WTC11 (cell line): Measurements from ENCODE around the gene CEP57L1. TPM values are rescaled to one million over a fixed set of nuclear protein-coding genes. Genes with fewer than 3 reads are reported as not detected.

Experiments used
- ATAC-seq: fragments of 200-7000 bp; cut with Tn5 transposase; 2 replicates; pipeline ENCODE4 v1.10.0; 2021; ENCODE audit warnings: mild to moderate bottlenecking, moderate library complexity
- CTCF ChIA-PET: fragments of 300-600 bp; sonication (Branson Sonifier 250); formaldehyde crosslinking; loops from one replicate; lab custom pipeline; 2021; ENCODE audit warnings: antibody characterized with exemption; lab: Charles Lee
- POLR2A ChIA-PET: fragments of 350-600 bp; sonication (Branson Sonifier 250); formaldehyde crosslinking; loops from one replicate; lab custom pipeline; 2021; ENCODE audit warnings: antibody characterized with exemption; lab: Charles Lee
- DNase-seq: peaks from one replicate; pipeline ENCODE4 v3.0.0; 2021; ENCODE audit warnings: low spot score
- H3K27ac Mint-ChIP-seq: 2 replicates; pipeline ENCODE4 v1.8.0; 2021; ENCODE audit warnings: mixed read lengths
- H3K27me3 Mint-ChIP-seq: 2 replicates; pipeline ENCODE4 v1.8.0; 2021; ENCODE audit warnings: low read depth, mild to moderate bottlenecking, moderate library complexity, mixed read lengths
- H3K36me3 Mint-ChIP-seq: 2 replicates; pipeline ENCODE4 v1.8.0; 2021; ENCODE audit warnings: mixed read lengths
- H3K4me1 Mint-ChIP-seq: 2 replicates; pipeline ENCODE4 v1.8.0; 2022; ENCODE audit warnings: mixed read lengths
- H3K4me3 Mint-ChIP-seq: 2 replicates; pipeline ENCODE4 v1.8.0; 2021; ENCODE audit warnings: mild to moderate bottlenecking, moderate library complexity, mixed read lengths
- H3K9me3 Mint-ChIP-seq: 2 replicates; pipeline ENCODE4 v1.8.0; 2021; ENCODE audit warnings: mixed read lengths
- EMX1 ChIP-seq: fragments of 250-450 bp; sonication (Bioruptor Pico); IDR thresholded peaks from 2 replicates; pipeline ENCODE4 v1.8.0; 2021; ENCODE audit warnings: mild to moderate bottlenecking
- ETV6 ChIP-seq: sonication (generic); formaldehyde crosslinking; IDR thresholded peaks from 2 replicates; pipeline ENCODE4 v1.8.1; 2022; ENCODE audit warnings: mild to moderate bottlenecking, missing genetic modification reagents
- FOXK1 ChIP-seq: sonication (generic); formaldehyde crosslinking; IDR thresholded peaks from 2 replicates; pipeline ENCODE4 v1.8.0; 2022; ENCODE audit warnings: mild to moderate bottlenecking, moderate library complexity, missing genetic modification reagents
- FOXP1 ChIP-seq: sonication (generic); formaldehyde crosslinking; IDR thresholded peaks from 2 replicates; pipeline ENCODE4 v1.8.0; 2022; ENCODE audit warnings: missing genetic modification reagents, mild to moderate bottlenecking, moderate library complexity, borderline replicate concordance
- GABPB1 ChIP-seq: sonication (generic); formaldehyde crosslinking; IDR thresholded peaks from 2 replicates; pipeline ENCODE4 v1.8.1; 2023; ENCODE audit warnings: mild to moderate bottlenecking, missing genetic modification reagents
- GTF2I ChIP-seq: fragments of 250-450 bp; sonication (Bioruptor Pico); conservative IDR thresholded peaks from 2 replicates; pipeline ENCODE4 v1.4.0; 2021; ENCODE audit warnings: mild to moderate bottlenecking
- NR1H2 ChIP-seq: sonication (generic); formaldehyde crosslinking; IDR thresholded peaks from 2 replicates; pipeline ENCODE4 v1.9.0; 2021; ENCODE audit warnings: mild to moderate bottlenecking, moderate library complexity, missing genetic modification reagents
- NR2C2 ChIP-seq: sonication (generic); formaldehyde crosslinking; IDR thresholded peaks from 2 replicates; pipeline ENCODE4 v1.8.0; 2022; ENCODE audit warnings: mild to moderate bottlenecking, missing genetic modification reagents
- RELA ChIP-seq: sonication (generic); formaldehyde crosslinking; IDR thresholded peaks from 2 replicates; pipeline ENCODE4 v1.8.1; 2022; ENCODE audit warnings: missing genetic modification reagents, mild to moderate bottlenecking, borderline replicate concordance
- TEAD1 ChIP-seq: sonication (generic); formaldehyde crosslinking; IDR thresholded peaks from 2 replicates; pipeline ENCODE4 v1.8.0; 2022; ENCODE audit warnings: mild to moderate bottlenecking, missing genetic modification reagents
- ZNF138 ChIP-seq: sonication (generic); formaldehyde crosslinking; conservative IDR thresholded peaks from 2 replicates; pipeline ENCODE4 v1.8.1; 2022; ENCODE audit warnings: mild to moderate bottlenecking, moderate library complexity, missing genetic modification reagents
- ZNF232 ChIP-seq: sonication (generic); formaldehyde crosslinking; IDR thresholded peaks from 2 replicates; pipeline ENCODE4 v1.8.0; 2022; ENCODE audit warnings: mild to moderate bottlenecking, missing genetic modification reagents
- ZNF317 ChIP-seq: sonication (generic); formaldehyde crosslinking; IDR thresholded peaks from 2 replicates; pipeline ENCODE4 v1.8.1; 2023; ENCODE audit warnings: low read depth, mild to moderate bottlenecking, moderate library complexity, missing genetic modification reagents, borderline replicate concordance
- ZNF416 ChIP-seq: fragments of 250-450 bp; sonication (Bioruptor Pico); IDR thresholded peaks from 2 replicates; pipeline ENCODE4 v1.9.0; 2021; ENCODE audit warnings: mild to moderate bottlenecking, inconsistent platforms
- total RNA-seq: library from RNA; stranded (reverse); gene quantifications from 3 replicates; pipeline ENCODE4 v1.2.3, GENCODE V29; 2021
- TF ChIP-seq, protein P1 (sequence below): fragments of 250-450 bp; sonication (Bioruptor Pico); conservative IDR thresholded peaks from 2 replicates; pipeline ENCODE4 v1.9.0; 2021; ENCODE audit warnings: mild to moderate bottlenecking
- TF ChIP-seq, protein P2 (sequence below): sonication (generic); formaldehyde crosslinking; IDR thresholded peaks from 2 replicates; pipeline ENCODE4 v1.8.0; 2022; ENCODE audit warnings: mild to moderate bottlenecking, missing genetic modification reagents
- TF ChIP-seq, protein P3 (sequence below): sonication (generic); formaldehyde crosslinking; IDR thresholded peaks from 2 replicates; pipeline ENCODE4 v1.8.1; 2022; ENCODE audit warnings: mild to moderate bottlenecking, moderate library complexity, missing genetic modification reagents
- TF ChIP-seq, protein P4 (sequence below): sonication (generic); formaldehyde crosslinking; IDR thresholded peaks from 2 replicates; pipeline ENCODE4 v1.8.1; 2023; ENCODE audit warnings: mild to moderate bottlenecking, missing genetic modification reagents, borderline replicate concordance
- TF ChIP-seq, protein P5 (sequence below): sonication (generic); formaldehyde crosslinking; IDR thresholded peaks from 2 replicates; pipeline ENCODE4 v1.8.1; 2023; ENCODE audit warnings: mild to moderate bottlenecking, missing genetic modification reagents, moderate library complexity
- TF ChIP-seq, protein P6 (sequence below): sonication (generic); formaldehyde crosslinking; IDR thresholded peaks from 2 replicates; pipeline ENCODE4 v1.8.1; 2023; ENCODE audit warnings: mild to moderate bottlenecking, missing genetic modification reagents
- TF ChIP-seq, protein P7 (sequence below): fragments of 200-600 bp; IDR thresholded peaks from 2 replicates; pipeline ENCODE4 v1.8.0; 2022; ENCODE audit warnings: antibody characterized with exemption
- TF ChIP-seq, protein P8 (sequence below): fragments of 250-450 bp; sonication (Bioruptor Pico); IDR thresholded peaks from 2 replicates; pipeline ENCODE4 v1.8.0; 2021; ENCODE audit warnings: mild to moderate bottlenecking

Gene CEP57L1
- total RNA-seq, 1 experiment from 2014 or later: 13.1 TPM

DNA sequence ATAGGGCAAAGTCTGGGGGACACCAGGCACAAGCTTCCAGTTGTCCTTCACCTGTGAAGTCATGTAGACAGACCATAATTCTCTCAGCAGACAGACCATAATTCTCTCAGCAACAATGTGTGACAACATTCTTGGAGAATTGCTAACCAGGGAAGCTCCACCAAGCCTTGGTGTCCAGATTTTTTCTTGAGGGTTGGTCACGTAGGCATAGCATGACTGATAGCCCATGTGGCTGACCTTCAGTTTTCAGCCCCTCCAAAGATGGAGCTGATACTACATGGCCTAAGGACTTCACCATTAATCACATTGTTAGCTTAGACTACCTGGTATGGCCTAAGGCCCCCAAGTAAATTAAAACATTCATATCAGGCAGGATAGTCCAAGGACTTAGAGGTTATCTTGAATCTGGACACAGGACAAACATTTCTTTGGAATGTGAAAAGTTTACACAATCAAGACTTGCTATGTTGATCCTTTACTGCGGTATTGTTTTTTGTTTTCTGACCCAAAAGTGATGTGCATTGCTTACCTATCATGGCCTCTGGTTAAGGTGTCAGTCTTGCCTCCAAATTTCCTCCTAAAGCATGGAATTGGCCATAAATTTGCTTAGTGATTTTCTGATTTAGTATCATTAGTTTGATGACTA lies 76.9 kb downstream of the CEP57L1 start:
- H3K9me3 Mint-ChIP-seq: no peaks in the 10 kb centered on the region
- POLR2A ChIA-PET: no interaction called here
- H3K27ac Mint-ChIP-seq: no peak overlapping the region
- no peak for DNase-seq
- ATAC-seq: no peak
- H3K36me3 Mint-ChIP-seq: no peaks in the 10 kb centered on the region
- no peaks in the 10 kb centered on the region for H3K4me1 Mint-ChIP-seq
- no peaks in the 10 kb centered on the region for H3K27me3 Mint-ChIP-seq
- TF ChIP-seq, protein P1, sequence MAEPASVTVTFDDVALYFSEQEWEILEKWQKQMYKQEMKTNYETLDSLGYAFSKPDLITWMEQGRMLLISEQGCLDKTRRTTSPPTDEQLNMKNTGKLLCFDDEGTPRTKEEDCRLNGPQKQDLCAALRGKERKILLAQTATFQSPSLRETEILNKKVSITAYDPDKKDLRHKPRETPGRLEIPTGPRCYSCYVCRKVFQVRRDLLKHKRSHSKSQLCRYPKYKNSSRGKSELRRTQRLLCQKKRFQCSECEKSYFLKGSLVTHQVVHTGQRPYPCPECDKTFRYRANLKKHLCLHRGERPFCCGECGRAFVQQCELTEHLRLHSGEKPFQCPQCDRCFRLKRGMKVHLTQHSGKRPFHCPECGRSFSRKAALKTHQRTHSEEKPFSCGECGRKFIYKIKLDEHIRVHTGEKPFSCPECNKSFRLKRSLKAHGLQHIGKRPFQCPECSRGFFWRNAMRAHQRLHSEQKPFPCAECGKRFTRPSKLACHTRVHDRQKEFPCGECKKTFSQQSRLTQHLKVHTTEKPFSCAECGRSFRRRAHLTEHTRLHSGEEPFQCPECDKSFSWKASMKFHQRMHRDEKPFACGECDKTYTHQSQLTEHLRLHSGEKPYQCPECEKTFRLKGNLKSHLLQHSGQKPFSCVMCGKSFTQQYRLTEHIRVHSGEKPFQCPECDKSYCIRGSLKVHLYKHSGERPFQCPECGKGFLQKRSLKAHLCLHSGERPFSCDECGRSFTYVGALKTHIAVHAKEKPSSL (CRISPR knock-in tag): no peak
- TF ChIP-seq NR2C2 (CRISPR knock-in tag): no peak
- TF ChIP-seq, protein P2, sequence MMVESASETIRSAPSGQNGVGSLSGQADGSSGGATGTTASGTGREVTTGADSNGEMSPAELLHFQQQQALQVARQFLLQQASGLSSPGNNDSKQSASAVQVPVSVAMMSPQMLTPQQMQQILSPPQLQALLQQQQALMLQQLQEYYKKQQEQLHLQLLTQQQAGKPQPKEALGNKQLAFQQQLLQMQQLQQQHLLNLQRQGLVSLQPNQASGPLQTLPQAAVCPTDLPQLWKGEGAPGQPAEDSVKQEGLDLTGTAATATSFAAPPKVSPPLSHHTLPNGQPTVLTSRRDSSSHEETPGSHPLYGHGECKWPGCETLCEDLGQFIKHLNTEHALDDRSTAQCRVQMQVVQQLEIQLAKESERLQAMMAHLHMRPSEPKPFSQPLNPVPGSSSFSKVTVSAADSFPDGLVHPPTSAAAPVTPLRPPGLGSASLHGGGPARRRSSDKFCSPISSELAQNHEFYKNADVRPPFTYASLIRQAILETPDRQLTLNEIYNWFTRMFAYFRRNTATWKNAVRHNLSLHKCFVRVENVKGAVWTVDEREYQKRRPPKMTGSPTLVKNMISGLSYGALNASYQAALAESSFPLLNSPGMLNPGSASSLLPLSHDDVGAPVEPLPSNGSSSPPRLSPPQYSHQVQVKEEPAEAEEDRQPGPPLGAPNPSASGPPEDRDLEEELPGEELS (CRISPR knock-in tag): no peak
- TF ChIP-seq RELA (CRISPR knock-in tag): no peak
- no peak for TF ChIP-seq ZNF232
- TF ChIP-seq NR1H2 (CRISPR knock-in tag): no peak
- TF ChIP-seq, protein P3, sequence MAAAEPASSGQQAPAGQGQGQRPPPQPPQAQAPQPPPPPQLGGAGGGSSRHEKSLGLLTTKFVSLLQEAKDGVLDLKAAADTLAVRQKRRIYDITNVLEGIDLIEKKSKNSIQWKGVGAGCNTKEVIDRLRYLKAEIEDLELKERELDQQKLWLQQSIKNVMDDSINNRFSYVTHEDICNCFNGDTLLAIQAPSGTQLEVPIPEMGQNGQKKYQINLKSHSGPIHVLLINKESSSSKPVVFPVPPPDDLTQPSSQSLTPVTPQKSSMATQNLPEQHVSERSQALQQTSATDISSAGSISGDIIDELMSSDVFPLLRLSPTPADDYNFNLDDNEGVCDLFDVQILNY (CRISPR knock-in tag): no peak
- no peak for TF ChIP-seq FOXP1 (CRISPR knock-in tag)
- TF ChIP-seq GABPB1 (CRISPR knock-in tag): no peak
- no peak overlapping the region for H3K4me3 Mint-ChIP-seq
- CTCF ChIA-PET: no interaction called here

DNA sequence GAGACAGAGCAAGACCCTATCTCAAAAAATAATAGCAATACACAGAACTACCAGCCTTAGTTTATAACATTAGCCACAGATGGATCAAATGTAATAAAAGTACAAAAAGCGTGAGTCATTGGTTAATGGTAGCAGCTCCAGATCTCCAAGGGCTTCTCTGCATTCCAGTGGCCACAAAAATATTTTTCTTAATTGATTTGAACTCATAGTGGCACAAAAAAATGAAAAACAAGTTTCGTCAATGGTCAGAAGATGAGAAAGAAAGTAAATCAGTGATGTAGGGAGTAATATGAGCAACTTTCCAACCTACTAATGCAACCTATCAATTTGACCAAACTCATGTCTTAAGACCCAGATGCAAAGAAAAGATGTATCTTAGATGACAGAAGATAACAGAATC lies 79.6 kb downstream of the CEP57L1 start:
- ATAC-seq: no peak
- ChIA-PET POLR2A (no interaction called here), CTCF (no interaction called here)
- Mint-ChIP-seq H3K36me3 (no peaks in the 10 kb centered on the region), H3K27me3 (no peaks in the 10 kb centered on the region), H3K27ac (no peak overlapping the region), H3K9me3 (no peaks in the 10 kb centered on the region), H3K4me1 (no peaks in the 10 kb centered on the region), H3K4me3 (no peak overlapping the region)
- no peak for DNase-seq
- no peak for TF ChIP-seq TEAD1 (CRISPR knock-in tag)
- no peak for TF ChIP-seq ETV6 (CRISPR knock-in tag)
- TF ChIP-seq, protein P4, sequence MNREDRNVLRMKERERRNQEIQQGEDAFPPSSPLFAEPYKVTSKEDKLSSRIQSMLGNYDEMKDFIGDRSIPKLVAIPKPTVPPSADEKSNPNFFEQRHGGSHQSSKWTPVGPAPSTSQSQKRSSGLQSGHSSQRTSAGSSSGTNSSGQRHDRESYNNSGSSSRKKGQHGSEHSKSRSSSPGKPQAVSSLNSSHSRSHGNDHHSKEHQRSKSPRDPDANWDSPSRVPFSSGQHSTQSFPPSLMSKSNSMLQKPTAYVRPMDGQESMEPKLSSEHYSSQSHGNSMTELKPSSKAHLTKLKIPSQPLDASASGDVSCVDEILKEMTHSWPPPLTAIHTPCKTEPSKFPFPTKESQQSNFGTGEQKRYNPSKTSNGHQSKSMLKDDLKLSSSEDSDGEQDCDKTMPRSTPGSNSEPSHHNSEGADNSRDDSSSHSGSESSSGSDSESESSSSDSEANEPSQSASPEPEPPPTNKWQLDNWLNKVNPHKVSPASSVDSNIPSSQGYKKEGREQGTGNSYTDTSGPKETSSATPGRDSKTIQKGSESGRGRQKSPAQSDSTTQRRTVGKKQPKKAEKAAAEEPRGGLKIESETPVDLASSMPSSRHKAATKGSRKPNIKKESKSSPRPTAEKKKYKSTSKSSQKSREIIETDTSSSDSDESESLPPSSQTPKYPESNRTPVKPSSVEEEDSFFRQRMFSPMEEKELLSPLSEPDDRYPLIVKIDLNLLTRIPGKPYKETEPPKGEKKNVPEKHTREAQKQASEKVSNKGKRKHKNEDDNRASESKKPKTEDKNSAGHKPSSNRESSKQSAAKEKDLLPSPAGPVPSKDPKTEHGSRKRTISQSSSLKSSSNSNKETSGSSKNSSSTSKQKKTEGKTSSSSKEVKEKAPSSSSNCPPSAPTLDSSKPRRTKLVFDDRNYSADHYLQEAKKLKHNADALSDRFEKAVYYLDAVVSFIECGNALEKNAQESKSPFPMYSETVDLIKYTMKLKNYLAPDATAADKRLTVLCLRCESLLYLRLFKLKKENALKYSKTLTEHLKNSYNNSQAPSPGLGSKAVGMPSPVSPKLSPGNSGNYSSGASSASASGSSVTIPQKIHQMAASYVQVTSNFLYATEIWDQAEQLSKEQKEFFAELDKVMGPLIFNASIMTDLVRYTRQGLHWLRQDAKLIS (CRISPR knock-in tag): no peak
- TF ChIP-seq FOXK1 (CRISPR knock-in tag): no peak
- no peak for TF ChIP-seq ZNF416
- TF ChIP-seq ZNF138: no peak
- TF ChIP-seq, protein P5, sequence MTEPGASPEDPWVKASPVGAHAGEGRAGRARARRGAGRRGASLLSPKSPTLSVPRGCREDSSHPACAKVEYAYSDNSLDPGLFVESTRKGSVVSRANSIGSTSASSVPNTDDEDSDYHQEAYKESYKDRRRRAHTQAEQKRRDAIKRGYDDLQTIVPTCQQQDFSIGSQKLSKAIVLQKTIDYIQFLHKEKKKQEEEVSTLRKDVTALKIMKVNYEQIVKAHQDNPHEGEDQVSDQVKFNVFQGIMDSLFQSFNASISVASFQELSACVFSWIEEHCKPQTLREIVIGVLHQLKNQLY (CRISPR knock-in tag): no peak
- no peak for TF ChIP-seq EMX1 (CRISPR knock-in tag)
- no peak for TF ChIP-seq ZNF317 (CRISPR knock-in tag)
- TF ChIP-seq GTF2I (CRISPR knock-in tag): no peak
- TF ChIP-seq, protein P6, sequence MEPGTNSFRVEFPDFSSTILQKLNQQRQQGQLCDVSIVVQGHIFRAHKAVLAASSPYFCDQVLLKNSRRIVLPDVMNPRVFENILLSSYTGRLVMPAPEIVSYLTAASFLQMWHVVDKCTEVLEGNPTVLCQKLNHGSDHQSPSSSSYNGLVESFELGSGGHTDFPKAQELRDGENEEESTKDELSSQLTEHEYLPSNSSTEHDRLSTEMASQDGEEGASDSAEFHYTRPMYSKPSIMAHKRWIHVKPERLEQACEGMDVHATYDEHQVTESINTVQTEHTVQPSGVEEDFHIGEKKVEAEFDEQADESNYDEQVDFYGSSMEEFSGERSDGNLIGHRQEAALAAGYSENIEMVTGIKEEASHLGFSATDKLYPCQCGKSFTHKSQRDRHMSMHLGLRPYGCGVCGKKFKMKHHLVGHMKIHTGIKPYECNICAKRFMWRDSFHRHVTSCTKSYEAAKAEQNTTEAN (CRISPR knock-in tag): no peak
- TF ChIP-seq, protein P7, sequence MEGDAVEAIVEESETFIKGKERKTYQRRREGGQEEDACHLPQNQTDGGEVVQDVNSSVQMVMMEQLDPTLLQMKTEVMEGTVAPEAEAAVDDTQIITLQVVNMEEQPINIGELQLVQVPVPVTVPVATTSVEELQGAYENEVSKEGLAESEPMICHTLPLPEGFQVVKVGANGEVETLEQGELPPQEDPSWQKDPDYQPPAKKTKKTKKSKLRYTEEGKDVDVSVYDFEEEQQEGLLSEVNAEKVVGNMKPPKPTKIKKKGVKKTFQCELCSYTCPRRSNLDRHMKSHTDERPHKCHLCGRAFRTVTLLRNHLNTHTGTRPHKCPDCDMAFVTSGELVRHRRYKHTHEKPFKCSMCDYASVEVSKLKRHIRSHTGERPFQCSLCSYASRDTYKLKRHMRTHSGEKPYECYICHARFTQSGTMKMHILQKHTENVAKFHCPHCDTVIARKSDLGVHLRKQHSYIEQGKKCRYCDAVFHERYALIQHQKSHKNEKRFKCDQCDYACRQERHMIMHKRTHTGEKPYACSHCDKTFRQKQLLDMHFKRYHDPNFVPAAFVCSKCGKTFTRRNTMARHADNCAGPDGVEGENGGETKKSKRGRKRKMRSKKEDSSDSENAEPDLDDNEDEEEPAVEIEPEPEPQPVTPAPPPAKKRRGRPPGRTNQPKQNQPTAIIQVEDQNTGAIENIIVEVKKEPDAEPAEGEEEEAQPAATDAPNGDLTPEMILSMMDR: no peak
- TF ChIP-seq, protein P8, sequence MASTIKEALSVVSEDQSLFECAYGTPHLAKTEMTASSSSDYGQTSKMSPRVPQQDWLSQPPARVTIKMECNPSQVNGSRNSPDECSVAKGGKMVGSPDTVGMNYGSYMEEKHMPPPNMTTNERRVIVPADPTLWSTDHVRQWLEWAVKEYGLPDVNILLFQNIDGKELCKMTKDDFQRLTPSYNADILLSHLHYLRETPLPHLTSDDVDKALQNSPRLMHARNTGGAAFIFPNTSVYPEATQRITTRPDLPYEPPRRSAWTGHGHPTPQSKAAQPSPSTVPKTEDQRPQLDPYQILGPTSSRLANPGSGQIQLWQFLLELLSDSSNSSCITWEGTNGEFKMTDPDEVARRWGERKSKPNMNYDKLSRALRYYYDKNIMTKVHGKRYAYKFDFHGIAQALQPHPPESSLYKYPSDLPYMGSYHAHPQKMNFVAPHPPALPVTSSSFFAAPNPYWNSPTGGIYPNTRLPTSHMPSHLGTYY: no peak
